Measurements from ENCODE around the gene CEP68.
"Not testable (repeated sequence)": the region's sequence is repeated elsewhere in the genome, so short reads cannot be mapped to it uniquely, and the experiment has no call there.

The CEP68 gene

DNA sequence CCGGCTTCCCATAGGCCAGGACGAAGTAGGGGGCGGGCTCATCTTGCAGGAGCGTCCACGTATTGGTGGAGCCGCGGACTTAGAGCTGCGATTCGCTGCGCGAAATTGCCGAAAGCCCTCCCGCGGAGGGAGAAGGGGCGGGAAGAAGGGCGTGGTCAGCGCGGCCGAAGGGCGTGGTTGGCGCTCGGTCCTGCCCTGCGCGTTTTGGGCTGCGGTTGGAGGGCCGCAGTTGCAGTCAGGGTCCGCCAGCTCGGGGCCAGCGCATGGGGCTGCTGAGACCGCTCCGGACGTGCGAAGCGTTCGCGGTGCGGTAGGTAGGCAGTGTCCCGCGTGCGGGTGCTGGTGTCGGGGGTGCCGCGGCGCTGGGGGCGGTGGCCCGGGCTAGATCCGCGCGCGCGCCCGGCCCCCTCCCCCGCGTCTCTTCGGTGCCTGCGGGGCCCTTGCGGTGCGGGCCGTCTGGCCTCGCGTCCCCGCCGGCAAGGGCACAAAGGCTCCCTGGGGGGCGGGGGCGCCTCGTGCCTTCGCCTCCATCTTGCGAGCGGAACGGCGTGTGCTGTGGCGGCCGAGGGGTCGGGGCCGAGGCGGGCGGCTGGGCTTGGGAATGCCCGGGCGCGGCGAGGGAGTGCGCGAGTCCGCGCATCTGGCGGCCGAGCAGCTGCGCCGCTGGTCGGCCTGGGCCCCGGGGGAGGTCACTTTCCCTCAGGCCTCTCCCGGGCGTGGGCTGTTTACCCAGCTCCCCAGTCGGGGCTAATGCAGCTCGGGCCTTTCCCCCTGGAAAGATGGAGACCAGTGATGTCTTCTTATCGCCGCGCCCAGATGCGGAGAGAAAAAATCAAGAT lies at the start of gene CEP68:
TSS of gene CEP68 (plus strand) at position 202 of the 839 bp plus-strand sequence. CDS start 13,029 bp downstream, outside the sequence.
- DNase-seq (ENCODE audit: low read depth in 2 of 2): peak; percentile 92 to 95

DNA sequence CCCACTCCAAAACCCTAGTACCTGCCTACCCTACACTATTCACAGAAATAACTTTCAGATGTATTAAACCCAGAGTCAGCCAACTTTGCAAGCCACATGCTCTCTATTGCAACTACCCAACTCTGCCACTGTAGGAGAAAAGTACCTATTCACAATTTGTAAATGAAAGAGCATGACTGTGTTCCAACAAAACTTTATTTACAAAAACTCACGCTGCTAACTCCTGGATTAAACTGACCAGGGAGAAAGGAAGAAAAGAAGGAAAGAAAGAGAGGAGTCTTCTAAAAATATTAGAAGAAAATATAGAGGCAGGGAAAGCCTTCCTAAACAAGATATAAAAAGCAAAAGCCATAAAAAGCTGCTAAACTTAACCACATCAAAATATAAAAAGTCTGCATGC lies 42.4 kb upstream of the CEP68 start:
- DNase-seq (ENCODE audit: low read depth in 2 of 2): no peak

DNA sequence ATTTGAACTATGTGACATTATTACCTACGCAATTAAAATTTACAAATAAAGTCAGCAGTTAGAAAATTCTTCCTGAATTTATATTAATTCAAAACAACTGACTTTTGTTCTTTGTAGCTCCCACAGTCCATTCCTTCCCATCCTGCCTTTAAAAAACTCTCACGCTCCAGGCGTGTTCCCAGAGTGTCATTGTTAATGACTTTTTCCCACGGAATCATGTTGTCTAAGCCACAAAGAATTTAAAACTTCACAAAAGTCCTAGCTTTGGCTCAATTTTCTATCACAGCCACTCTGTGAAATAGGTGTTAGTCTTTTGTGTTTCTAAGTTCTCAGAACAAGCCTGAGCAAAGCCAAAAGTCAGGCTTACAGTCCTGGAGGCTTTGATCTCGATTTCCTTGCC lies 40.5 kb upstream of the CEP68 start:
- DNase-seq (ENCODE audit: low read depth in 2 of 2): no peak

- DNase-seq (ENCODE audit: low read depth in 2 of 2): no peak
Observed at GRCh38 chr2:65016789-65017188, 39.4 kb upstream of the CEP68 start.

- DNase-seq (ENCODE audit: low read depth in 2 of 2): no peak
Observed at GRCh38 chr2:65017335-65017734, 38.9 kb upstream of the CEP68 start.

- DNase-seq (ENCODE audit: low read depth in 2 of 2): no peak
Observed at GRCh38 chr2:65018141-65018582, 38.1 kb upstream of the CEP68 start.

GRCh38 chr2:65019010-65019409 lies 37.2 kb upstream of the CEP68 start:
- no peak for DNase-seq (ENCODE audit: low read depth in 2 of 2)

- no peak for DNase-seq (ENCODE audit: low read depth in 2 of 2)
Observed at GRCh38 chr2:65019675-65020195, 36.5 kb upstream of the CEP68 start.

DNA sequence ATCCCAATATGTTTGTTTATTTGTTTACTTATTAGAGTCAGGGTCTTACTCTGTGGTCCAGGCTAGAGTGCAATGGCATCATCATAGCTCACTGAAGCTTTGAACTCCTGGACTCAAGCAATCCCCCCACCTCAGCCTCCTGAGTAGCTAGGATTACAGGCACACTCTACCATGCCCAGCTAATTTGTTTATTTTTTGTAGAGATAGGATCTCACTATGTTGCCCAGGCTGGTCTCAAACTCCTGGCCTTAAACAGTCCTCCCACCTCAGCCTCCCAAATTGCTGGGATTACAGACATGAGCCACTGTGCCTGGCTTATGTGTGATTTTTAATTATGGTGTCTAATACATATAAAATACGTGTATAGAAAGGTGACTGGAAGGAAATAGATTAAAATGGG lies 36.0 kb upstream of the CEP68 start:
- not testable (repeated sequence) for DNase-seq (ENCODE audit: low read depth in 2 of 2)

DNA sequence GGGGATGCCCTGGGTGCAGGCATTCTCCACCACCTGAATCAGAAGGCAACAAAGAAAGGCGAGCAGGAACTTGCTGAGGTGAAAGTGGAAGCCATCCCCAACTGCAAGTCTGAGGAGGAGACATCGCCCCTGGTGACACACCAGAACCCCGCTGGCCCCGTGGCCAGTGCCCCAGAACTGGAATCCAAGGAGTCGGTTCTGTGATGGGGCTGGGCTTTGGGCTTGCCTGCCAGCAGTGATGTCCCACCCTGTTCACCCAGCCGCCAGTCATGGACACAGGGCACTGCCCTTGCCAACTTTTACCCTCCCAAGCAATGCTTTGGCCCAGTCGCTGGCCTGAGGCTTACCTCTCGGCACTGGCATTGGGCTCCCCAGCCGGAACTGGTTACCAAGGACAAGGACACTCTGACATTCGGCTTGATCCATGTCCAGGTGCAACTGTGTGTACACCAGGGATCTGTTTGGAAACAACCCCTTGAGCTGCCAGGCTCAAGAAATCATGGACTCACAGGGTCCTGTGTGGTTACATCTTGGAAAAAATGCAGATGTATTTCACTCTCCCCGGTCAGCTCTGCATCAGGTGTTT lies 35.2 kb upstream of the CEP68 start:
- DNase-seq (ENCODE audit: low read depth in 2 of 2): no peak

GRCh38 chr2:65021709-65022108 lies 34.5 kb upstream of the CEP68 start:
- DNase-seq (ENCODE audit: low read depth in 2 of 2): no peak

- no peak for DNase-seq (ENCODE audit: low read depth in 2 of 2)
Observed at GRCh38 chr2:65022189-65022588, 34.0 kb upstream of the CEP68 start.

- DNase-seq (ENCODE audit: low read depth in 2 of 2): no peak
Observed at GRCh38 chr2:65023742-65024141, 32.5 kb upstream of the CEP68 start.

- DNase-seq (ENCODE audit: low read depth in 2 of 2): no peak
Observed at GRCh38 chr2:65024149-65024829, 31.9 kb upstream of the CEP68 start.

- DNase-seq (ENCODE audit: low read depth in 2 of 2): no peak
Observed at GRCh38 chr2:65025453-65026123, 30.6 kb upstream of the CEP68 start.

DNA sequence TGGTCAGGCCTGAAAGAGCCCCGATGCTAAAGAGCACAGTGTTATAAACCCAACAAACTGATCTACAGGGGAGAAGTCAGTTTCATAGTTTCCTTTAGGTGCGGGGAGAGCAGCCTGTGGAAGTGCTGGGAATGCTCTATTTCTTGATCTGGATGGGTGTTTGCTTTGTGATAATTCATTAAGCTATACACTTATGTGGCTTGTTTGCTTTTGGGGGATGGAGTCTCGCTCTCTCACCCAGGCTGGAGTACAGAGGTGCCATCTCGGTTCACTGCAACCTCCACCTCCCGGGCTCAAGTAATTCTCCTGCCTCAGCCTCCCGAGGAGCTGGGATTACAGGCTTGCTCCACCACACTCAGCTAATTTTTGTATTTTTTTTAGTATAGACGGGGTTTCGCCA lies 30.1 kb upstream of the CEP68 start:
- no peak for DNase-seq (ENCODE audit: low read depth in 2 of 2)

DNA sequence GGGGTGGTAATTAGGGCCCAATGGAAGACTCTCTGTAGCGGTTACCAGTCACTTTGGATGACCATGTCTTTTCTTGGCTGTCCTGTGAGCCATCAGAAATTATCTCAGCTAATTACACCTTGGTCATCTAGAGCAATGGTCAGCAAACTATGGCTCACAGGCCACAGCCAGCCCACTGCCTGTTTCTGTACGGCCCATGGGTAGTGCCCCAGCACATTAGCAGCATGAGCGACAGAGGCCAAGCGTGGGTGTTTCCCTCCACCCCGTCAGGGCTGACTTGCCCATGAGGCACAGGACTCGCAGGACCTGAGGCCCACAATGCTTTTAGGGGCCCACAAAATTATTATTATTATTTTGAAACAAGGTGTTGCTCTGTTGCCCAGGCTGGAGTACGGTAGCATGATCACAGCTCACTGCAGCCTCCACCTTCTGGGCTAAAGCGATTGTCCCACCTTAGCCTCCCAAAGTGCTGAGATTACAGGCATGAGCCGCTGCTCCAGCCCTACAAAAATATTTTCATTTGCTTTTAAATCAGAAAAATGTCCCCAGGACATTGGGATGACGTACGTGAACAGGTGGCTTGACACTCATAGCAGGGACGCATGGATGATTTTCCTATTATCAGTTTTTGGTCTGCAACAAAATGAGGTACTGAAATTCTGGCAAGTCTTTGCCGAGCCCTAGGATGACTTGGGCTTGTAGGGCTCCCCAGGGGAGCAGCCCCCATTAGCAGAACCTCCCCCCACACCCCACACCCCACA lies 29.3 kb upstream of the CEP68 start:
- no peak for DNase-seq (ENCODE audit: low read depth in 2 of 2)

- no peak for DNase-seq (ENCODE audit: low read depth in 2 of 2)
Observed at GRCh38 chr2:65027616-65028244, 28.5 kb upstream of the CEP68 start.

GRCh38 chr2:65030476-65031332 lies 25.5 kb upstream of the CEP68 start:
- no peak for DNase-seq (ENCODE audit: low read depth in 2 of 2)

Measured in stimulated activated CD8-positive, alpha-beta memory T cell treated with anti-CD3 and anti-CD28 coated beads, Interleukin-15, amount 100 ng/mL, for 48 hours (primary cell).